ENCODE results near the gene ADARB1. TPM values are rescaled to one million over a fixed set of nuclear protein-coding genes. Genes with fewer than 3 reads are reported as not detected.

ADARB1 gene
- polyA plus RNA-seq, 3 donors: 0.40 to 2.6 (median 1.0) TPM

DNA sequence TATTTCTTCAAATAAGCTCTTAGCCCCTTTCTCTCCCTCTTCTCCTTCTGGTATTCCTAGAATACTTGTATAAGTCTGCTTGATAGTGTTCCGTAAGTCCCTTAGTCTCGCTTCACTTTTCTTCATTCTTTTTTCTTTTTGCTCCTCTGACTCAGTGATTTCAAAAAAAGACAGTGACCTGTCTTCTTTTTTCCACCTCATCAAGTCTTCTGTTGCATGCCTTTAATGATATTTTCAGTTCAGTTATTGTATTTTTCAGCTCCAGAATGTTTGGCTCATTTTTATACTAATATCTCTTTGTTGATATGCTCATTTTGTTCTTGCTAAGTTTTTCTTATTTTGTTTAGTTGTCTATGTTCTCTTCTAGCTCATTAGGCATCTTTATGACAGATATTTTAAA lies 115.6 kb downstream of the ADARB1 start:
- intact Hi-C loops (cut with micrococcal nuclease): no loop called here
- H3K27ac Mint-ChIP-seq: no peak overlapping the region
- no peak overlapping the region for H3K27ac ChIP-seq (ENCODE audit: low read depth in 1 of 2, low read length in 2 of 2)
- no peak for DNase-seq
- TF ChIP-seq, protein P1, sequence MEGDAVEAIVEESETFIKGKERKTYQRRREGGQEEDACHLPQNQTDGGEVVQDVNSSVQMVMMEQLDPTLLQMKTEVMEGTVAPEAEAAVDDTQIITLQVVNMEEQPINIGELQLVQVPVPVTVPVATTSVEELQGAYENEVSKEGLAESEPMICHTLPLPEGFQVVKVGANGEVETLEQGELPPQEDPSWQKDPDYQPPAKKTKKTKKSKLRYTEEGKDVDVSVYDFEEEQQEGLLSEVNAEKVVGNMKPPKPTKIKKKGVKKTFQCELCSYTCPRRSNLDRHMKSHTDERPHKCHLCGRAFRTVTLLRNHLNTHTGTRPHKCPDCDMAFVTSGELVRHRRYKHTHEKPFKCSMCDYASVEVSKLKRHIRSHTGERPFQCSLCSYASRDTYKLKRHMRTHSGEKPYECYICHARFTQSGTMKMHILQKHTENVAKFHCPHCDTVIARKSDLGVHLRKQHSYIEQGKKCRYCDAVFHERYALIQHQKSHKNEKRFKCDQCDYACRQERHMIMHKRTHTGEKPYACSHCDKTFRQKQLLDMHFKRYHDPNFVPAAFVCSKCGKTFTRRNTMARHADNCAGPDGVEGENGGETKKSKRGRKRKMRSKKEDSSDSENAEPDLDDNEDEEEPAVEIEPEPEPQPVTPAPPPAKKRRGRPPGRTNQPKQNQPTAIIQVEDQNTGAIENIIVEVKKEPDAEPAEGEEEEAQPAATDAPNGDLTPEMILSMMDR (IDR thresholded peaks at IDR 0.05): no peak
- no peaks in the 10 kb centered on the region for H3K4me1 ChIP-seq (ENCODE audit: control insufficient read depth in 1 of 2, insufficient read depth in 2 of 2, low read length in 2 of 2)
- H2AFZ ChIP-seq (ENCODE audit: insufficient read depth, low read depth, low read length, poor library complexity, severe bottlenecking): no peak overlapping the region
- no peak overlapping the region for H3K4me3 Mint-ChIP-seq
- peaks cover 27 to 48% (median 39%) of the 10 kb centered on the region in 7 donors for H3K9me3 Mint-ChIP-seq
- no peaks in the 10 kb centered on the region for H3K4me1 Mint-ChIP-seq
- peaks cover 20 to 48% of the 10 kb centered on the region in 2 donors for H3K9me3 ChIP-seq (replicated peaks in 1 of 2; ENCODE audit: control insufficient read depth in 1 of 2, insufficient read depth in 1 of 2, low read length in 2 of 2)
- WGBS (ENCODE audit: insufficient coverage): no CpG with 5 or more reads among the region's 2 CpGs
- H3K27me3 Mint-ChIP-seq (ENCODE audit: low read depth in 3 of 3): peaks cover 0 to 2% (median 0%) of the 10 kb centered on the region in 3 donors
- no peak overlapping the region for H3K4me3 ChIP-seq (replicated peaks in 1 of 3; ENCODE audit: low read depth in 2 of 3, low read length in 3 of 3)
- no peaks in the 10 kb centered on the region for H3K27me3 ChIP-seq (ENCODE audit: control insufficient read depth in 2 of 2, insufficient read depth in 2 of 2, low read length in 2 of 2)
- no peaks in the 10 kb centered on the region for H3K79me2 ChIP-seq (ENCODE audit: insufficient read depth, low read length)
- no peaks in the 10 kb centered on the region for H4K20me1 ChIP-seq (ENCODE audit: insufficient read depth, low read length)
- no peak overlapping the region for H3K9ac ChIP-seq (ENCODE audit: insufficient read depth, low read length, poor library complexity, severe bottlenecking)
- no peak overlapping the region for H3K4me2 ChIP-seq (replicated peaks; ENCODE audit: extremely low read depth, low read length, poor library complexity, severe bottlenecking)
- peaks cover 39 to 52% of the 10 kb centered on the region in 2 donors for H3K36me3 Mint-ChIP-seq
- H3K36me3 ChIP-seq (replicated peaks in 1 of 2; ENCODE audit: control insufficient read depth in 1 of 2, insufficient read depth in 2 of 2, low read length in 2 of 2): peaks cover 15 to 49% of the 10 kb centered on the region in 2 donors

GRCh38 chr21:45192332-45192731 lies 118.0 kb downstream of the ADARB1 start:
- Histone ChIP-seq H2AFZ (ENCODE audit: insufficient read depth, low read depth, low read length, poor library complexity, severe bottlenecking) (no peak overlapping the region), H3K27me3 (ENCODE audit: control insufficient read depth in 2 of 2, insufficient read depth in 2 of 2, low read length in 2 of 2) (no peaks in the 10 kb centered on the region), H3K4me2 (replicated peaks; ENCODE audit: extremely low read depth, low read length, poor library complexity, severe bottlenecking) (no peak overlapping the region), H3K27ac (ENCODE audit: low read depth in 1 of 2, low read length in 2 of 2) (no peak overlapping the region), H3K79me2 (ENCODE audit: insufficient read depth, low read length) (no peaks in the 10 kb centered on the region), H4K20me1 (ENCODE audit: insufficient read depth, low read length) (no peaks in the 10 kb centered on the region), H3K4me3 (replicated peaks in 1 of 3; ENCODE audit: low read depth in 2 of 3, low read length in 3 of 3) (no peak overlapping the region), H3K9me3 (replicated peaks in 1 of 2; ENCODE audit: control insufficient read depth in 1 of 2, insufficient read depth in 1 of 2, low read length in 2 of 2) (peaks cover 14 to 34% of the 10 kb centered on the region in 2 donors), H3K4me1 (ENCODE audit: control insufficient read depth in 1 of 2, insufficient read depth in 2 of 2, low read length in 2 of 2) (no peaks in the 10 kb centered on the region), H3K36me3 (replicated peaks in 1 of 2; ENCODE audit: control insufficient read depth in 1 of 2, insufficient read depth in 2 of 2, low read length in 2 of 2) (peaks cover 3 to 26% of the 10 kb centered on the region in 2 donors), H3K9ac (ENCODE audit: insufficient read depth, low read length, poor library complexity, severe bottlenecking) (no peak overlapping the region)
- Mint-ChIP-seq H3K27me3 (ENCODE audit: low read depth in 3 of 3) (peaks cover 0 to 2% (median 0%) of the 10 kb centered on the region in 3 donors), H3K36me3 (peaks cover 25 to 32% of the 10 kb centered on the region in 2 donors), H3K4me1 (no peaks in the 10 kb centered on the region), H3K27ac (no peak overlapping the region), H3K9me3 (peaks cover 16 to 30% (median 28%) of the 10 kb centered on the region in 7 donors), H3K4me3 (no peak overlapping the region)
- TF ChIP-seq, protein P1 (IDR thresholded peaks at IDR 0.05): no peak
- WGBS (ENCODE audit: insufficient coverage): 100% methylated on average over 2 of the region's 3 CpGs
- DNase-seq: no peak
- intact Hi-C loops (cut with micrococcal nuclease): no loop called here

All from CD14-positive monocyte (primary cell).